CD4-positive, alpha-beta memory T cell (primary cell): Measurements from ENCODE around the gene PITPNM2. TPM values are rescaled to one million over a fixed set of nuclear protein-coding genes. Genes with fewer than 3 reads are reported as not detected.

Experiments
- CTCF ChIA-PET: fragments of 350-600 bp; sonication (Branson Sonifier 250); formaldehyde crosslinking; loops from one replicate; lab custom pipeline; 2021; ENCODE audit warnings: inconsistent platforms; ENCODE audit not compliant: partially characterized antibody; lab: Charles Lee
- POLR2A ChIA-PET: fragments of 350-600 bp; sonication (Branson Sonifier 250); formaldehyde crosslinking; loops from one replicate; lab custom pipeline; 2021; ENCODE audit not compliant: partially characterized antibody; lab: Charles Lee
- DNase-seq, 5 donors: peaks; one replicate each; pipeline versions ENCODE4 v3.0.0 to v3.0.0-alpha.2; 2020 to 2022; ENCODE audit warnings: mixed read lengths in 1 of 5
- H3K27ac ChIP-seq: one replicate; pipeline ENCODE4 v1.7.0; 2013; ENCODE audit warnings: low read depth, low read length
- H3K27me3 ChIP-seq: 2 replicates; pipeline ENCODE4 v1.7.0; 2013; ENCODE audit warnings: mild to moderate bottlenecking, low read length, moderate library complexity; ENCODE audit not compliant: insufficient read depth
- H3K36me3 ChIP-seq: 2 replicates; pipeline ENCODE4 v1.7.0; 2013; ENCODE audit warnings: mild to moderate bottlenecking, low read length, moderate library complexity; ENCODE audit not compliant: insufficient read depth
- H3K4me1 ChIP-seq: 2 replicates; pipeline ENCODE4 v1.7.0; 2013; ENCODE audit warnings: mild to moderate bottlenecking, low read length, moderate library complexity; ENCODE audit not compliant: insufficient read depth
- H3K4me3 ChIP-seq, 2 donors: one replicate each; pipeline ENCODE4 v1.7.0; 2013; ENCODE audit warnings: low read length in 2 of 2, mild to moderate bottlenecking in 1 of 2
- H3K9me3 ChIP-seq, 2 donors: one replicate each; pipeline ENCODE4 v1.7.0; 2013; ENCODE audit warnings: low read length in 2 of 2, control low read depth in 1 of 2; ENCODE audit not compliant: control insufficient read depth in 1 of 2
- H3K27ac Mint-ChIP-seq, 7 donors: one replicate each; pipeline ENCODE4 v1.8.0; 2020 to 2021; ENCODE audit warnings: mixed read lengths in 7 of 7, mild to moderate bottlenecking in 6 of 7, inconsistent platforms in 3 of 7, moderate library complexity in 3 of 7
- H3K27me3 Mint-ChIP-seq, 2 donors: one replicate each; pipeline ENCODE4 v1.8.0; 2020 to 2021; ENCODE audit warnings: mixed read lengths in 2 of 2
- H3K36me3 Mint-ChIP-seq, 2 donors: one replicate each; pipeline ENCODE4 v1.8.0; 2020 to 2021; ENCODE audit warnings: mixed read lengths in 2 of 2, inconsistent platforms in 1 of 2, mild to moderate bottlenecking in 1 of 2
- H3K4me1 Mint-ChIP-seq, 4 donors: one replicate each; pipeline ENCODE4 v1.8.0; 2020 to 2021; ENCODE audit warnings: mixed read lengths in 4 of 4, mild to moderate bottlenecking in 1 of 4
- H3K4me3 Mint-ChIP-seq, 8 donors: one replicate each; pipeline ENCODE4 v1.8.0; 2020 to 2021; ENCODE audit warnings: mixed read lengths in 8 of 8, mild to moderate bottlenecking in 7 of 8, moderate library complexity in 6 of 8, inconsistent platforms in 3 of 8
- H3K9me3 Mint-ChIP-seq, 8 donors: one replicate each; pipeline ENCODE4 v1.8.0; 2020 to 2021; ENCODE audit warnings: mixed read lengths in 8 of 8, mild to moderate bottlenecking in 5 of 8, inconsistent platforms in 3 of 8, moderate library complexity in 1 of 8
- intact Hi-C: fragments of 100-400 bp; cut with micrococcal nuclease; formaldehyde crosslinking; loops from one replicate; pipeline ENCODE4 v1.15.1; 2023
- polyA plus RNA-seq, 2 donors: library from polyadenylated mRNA; unstranded; fragments of 300-500 nt; fragmentation: Illumina TruSeq; gene quantifications; one replicate each; pipeline ENCODE4 v1.2.3, GENCODE V29; 2021
- total RNA-seq, 2 experiments: library from RNA; stranded (reverse); gene quantifications; one replicate each; pipeline ENCODE4 v1.2.3, GENCODE V29; 2021

The PITPNM2 gene
- total and polyA plus RNA-seq, 4 experiments from 2014 or later = 0.77 to 16.8 (median 9.5) TPM

- CTCF ChIA-PET = interaction anchor here (1.2 to 1.4 kb wide), 2 partner anchors 28 to 105 kb away, joined by 3 read pairs; no protein-coding TSS in a partner anchor
- H3K4me1 Mint-ChIP-seq = peaks cover 17 to 42% (median 25%) of the 10 kb centered on the region in 4 donors
- peaks cover 23% of the 10 kb centered on the region for H3K4me1 ChIP-seq
- no peaks in the 10 kb centered on the region for H3K9me3 ChIP-seq
- no peaks in the 10 kb centered on the region for H3K9me3 Mint-ChIP-seq
- DNase-seq = no peak
- no peaks in the 10 kb centered on the region for H3K36me3 ChIP-seq
- peak overlapping the region in 4 of 7 donors; percentile 1 to 73 (median 18) for H3K27ac Mint-ChIP-seq
- no peaks in the 10 kb centered on the region for H3K27me3 Mint-ChIP-seq
- peaks cover 0 to 6% of the 10 kb centered on the region in 2 donors for H3K36me3 Mint-ChIP-seq
- H3K27ac ChIP-seq = no peak overlapping the region
- no peak overlapping the region for H3K4me3 ChIP-seq
- no peaks in the 10 kb centered on the region for H3K27me3 ChIP-seq
- intact Hi-C loops = no loop called here
- H3K4me3 Mint-ChIP-seq = peak overlapping the region in 5 of 8 donors; percentile 37 to 87 (median 76)
- POLR2A ChIA-PET = interaction anchor here (4.1 kb wide), 1 partner anchor 73 kb away, joined by 24 read pairs; no protein-coding TSS in a partner anchor
Measured at GRCh38 chr12:123148223-123148622, 2.7 kb downstream of the PITPNM2 start.

DNA sequence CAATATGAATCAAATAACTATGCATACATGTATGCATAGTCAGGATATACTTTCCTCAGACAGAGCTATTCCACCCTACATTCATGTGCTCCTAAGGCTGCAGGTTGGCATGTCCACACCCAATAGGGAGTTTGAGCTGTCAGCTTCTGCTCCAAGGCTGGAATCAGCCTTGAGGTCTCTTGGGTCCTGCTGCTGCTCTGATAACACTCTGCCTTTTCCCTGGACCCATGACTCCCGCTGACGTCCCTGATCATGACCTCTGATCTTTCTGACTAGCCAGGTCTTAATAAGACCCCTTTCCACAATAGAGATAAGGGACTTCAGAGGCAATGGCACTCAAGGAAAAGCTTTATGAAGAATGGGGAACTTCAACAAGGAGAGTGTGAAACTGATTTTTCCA is 5.7 kb downstream of the PITPNM2 start:
- Mint-ChIP-seq H3K4me1 (peaks cover 15 to 29% (median 22%) of the 10 kb centered on the region in 4 donors), H3K9me3 (no peaks in the 10 kb centered on the region), H3K27me3 (no peaks in the 10 kb centered on the region), H3K4me3 (no peak overlapping the region), H3K27ac (no peak overlapping the region), H3K36me3 (peaks cover 0 to 6% of the 10 kb centered on the region in 2 donors)
- CTCF ChIA-PET = no interaction called here
- no peaks in the 10 kb centered on the region for H3K36me3 ChIP-seq
- H3K27me3 ChIP-seq = no peaks in the 10 kb centered on the region
- peaks cover 19% of the 10 kb centered on the region for H3K4me1 ChIP-seq
- no peaks in the 10 kb centered on the region for H3K9me3 ChIP-seq
- H3K4me3 ChIP-seq = no peak overlapping the region
- POLR2A ChIA-PET = interaction anchor here (1.4 kb wide), 1 partner anchor 70 kb away, joined by 3 read pairs; no protein-coding TSS in a partner anchor
- intact Hi-C loops = no loop called here
- no peak overlapping the region for H3K27ac ChIP-seq
- no peak for DNase-seq

- no peaks in the 10 kb centered on the region for H3K9me3 Mint-ChIP-seq
- CTCF ChIA-PET = interaction anchor here (0.8 kb wide), 1 partner anchor 37 kb away, joined by 3 read pairs; no protein-coding TSS in a partner anchor
- H3K36me3 Mint-ChIP-seq = peaks cover 0 to 2% of the 10 kb centered on the region in 2 donors
- POLR2A ChIA-PET = interaction anchor here (1.4 kb wide), 2 partner anchors 23 to 69 kb away, joined by 3 read pairs; no protein-coding TSS in a partner anchor
- Histone ChIP-seq H3K9me3 (no peaks in the 10 kb centered on the region), H3K4me1 (peaks cover 12% of the 10 kb centered on the region), H3K27ac (no peak overlapping the region), H3K36me3 (no peaks in the 10 kb centered on the region), H3K27me3 (no peaks in the 10 kb centered on the region), H3K4me3 (no peak overlapping the region)
- H3K27me3 Mint-ChIP-seq = no peaks in the 10 kb centered on the region
- no peak for DNase-seq
- intact Hi-C loops = no loop called here
- no peak overlapping the region for H3K4me3 Mint-ChIP-seq
- H3K27ac Mint-ChIP-seq = peak overlapping the region in 2 of 7 donors; percentile 23 to 59
- peaks cover 7 to 22% (median 13%) of the 10 kb centered on the region in 4 donors for H3K4me1 Mint-ChIP-seq
Measured at GRCh38 chr12:123143736-123144461, 7.0 kb downstream of the PITPNM2 start.

- Histone ChIP-seq H3K27ac (no peak overlapping the region), H3K27me3 (no peaks in the 10 kb centered on the region), H3K4me3 (no peak overlapping the region), H3K4me1 (peaks cover 8% of the 10 kb centered on the region), H3K9me3 (no peaks in the 10 kb centered on the region), H3K36me3 (no peaks in the 10 kb centered on the region)
- Mint-ChIP-seq H3K4me1 (peaks cover 3 to 14% (median 8%) of the 10 kb centered on the region in 4 donors), H3K36me3 (peaks cover 0 to 2% of the 10 kb centered on the region in 2 donors), H3K27me3 (no peaks in the 10 kb centered on the region), H3K9me3 (no peaks in the 10 kb centered on the region), H3K4me3 (no peak overlapping the region), H3K27ac (peak overlapping the region in 1 of 7 donors; percentile 31)
- ChIA-PET CTCF (interaction anchor here (0.8 to 1.5 kb wide), 2 partner anchors 9 to 36 kb away, joined by 3 to 4 read pairs; no protein-coding TSS in a partner anchor), POLR2A (interaction anchor here (1.4 kb wide), 1 partner anchor 22 kb away, joined by 3 read pairs; no protein-coding TSS in a partner anchor)
- DNase-seq = no peak
- intact Hi-C loops = no loop called here
Measured at GRCh38 chr12:123142921-123143735, 7.8 kb downstream of the PITPNM2 start.

DNA sequence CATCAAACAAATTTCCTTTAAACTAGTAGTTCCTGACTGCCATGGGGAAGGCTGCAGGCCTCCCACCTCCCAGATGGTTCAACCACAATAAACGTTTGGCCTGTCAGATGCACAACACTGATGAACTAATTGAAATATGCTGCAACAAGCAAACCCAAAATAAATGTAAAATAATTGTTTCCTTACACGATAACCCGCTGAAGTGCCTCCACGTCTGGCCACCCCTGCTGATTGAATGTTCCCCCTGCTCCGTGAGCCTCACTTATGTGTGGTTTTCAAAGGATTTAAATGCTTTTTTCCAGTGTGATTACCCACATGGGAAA is 8.4 kb downstream of the PITPNM2 start:
- no peaks in the 10 kb centered on the region for H3K27me3 ChIP-seq
- H3K4me1 Mint-ChIP-seq = peaks cover 2 to 13% (median 7%) of the 10 kb centered on the region in 4 donors
- H3K4me1 ChIP-seq = peaks cover 8% of the 10 kb centered on the region

GRCh38 chr12:123141615-123142517 is 9.0 kb downstream of the PITPNM2 start:
- no peak for DNase-seq
- Mint-ChIP-seq H3K4me1 (peaks cover 1 to 13% (median 6%) of the 10 kb centered on the region in 4 donors), H3K4me3 (no peak overlapping the region), H3K27me3 (no peaks in the 10 kb centered on the region), H3K36me3 (peaks cover 0 to 2% of the 10 kb centered on the region in 2 donors), H3K27ac (peak overlapping the region in 2 of 7 donors; percentile 15 to 31), H3K9me3 (no peaks in the 10 kb centered on the region)
- intact Hi-C loops = no loop called here
- ChIA-PET POLR2A (no interaction called here), CTCF (interaction anchor here (1.5 kb wide), 1 partner anchor 10 kb away, joined by 4 read pairs; no protein-coding TSS in a partner anchor)
- H3K27ac ChIP-seq = no peak overlapping the region
- peaks cover 8% of the 10 kb centered on the region for H3K4me1 ChIP-seq
- no peaks in the 10 kb centered on the region for H3K36me3 ChIP-seq
- H3K4me3 ChIP-seq = no peak overlapping the region
- H3K27me3 ChIP-seq = no peaks in the 10 kb centered on the region
- H3K9me3 ChIP-seq = no peaks in the 10 kb centered on the region

More for the DNA sequence above, 8.4 kb downstream of the PITPNM2 start:
- Histone ChIP-seq H3K27ac (no peak overlapping the region), H3K4me3 (no peak overlapping the region), H3K36me3 (no peaks in the 10 kb centered on the region), H3K9me3 (no peaks in the 10 kb centered on the region)
- Mint-ChIP-seq H3K4me3 (no peak overlapping the region), H3K36me3 (peaks cover 0 to 2% of the 10 kb centered on the region in 2 donors), H3K27me3 (no peaks in the 10 kb centered on the region), H3K27ac (peak overlapping the region in 1 of 7 donors; percentile 31), H3K9me3 (no peaks in the 10 kb centered on the region)
- ChIA-PET POLR2A (no interaction called here), CTCF (interaction anchor here (1.5 kb wide), 1 partner anchor 9 kb away, joined by 4 read pairs; no protein-coding TSS in a partner anchor)
- intact Hi-C loops = no loop called here
- no peak for DNase-seq
